ENCODE results near the gene OR10G2.
"Not testable (repeated sequence)": the region's sequence is repeated elsewhere in the genome, so short reads cannot be mapped to it uniquely, and the experiment has no call there.

The OR10G2 gene, protein sequence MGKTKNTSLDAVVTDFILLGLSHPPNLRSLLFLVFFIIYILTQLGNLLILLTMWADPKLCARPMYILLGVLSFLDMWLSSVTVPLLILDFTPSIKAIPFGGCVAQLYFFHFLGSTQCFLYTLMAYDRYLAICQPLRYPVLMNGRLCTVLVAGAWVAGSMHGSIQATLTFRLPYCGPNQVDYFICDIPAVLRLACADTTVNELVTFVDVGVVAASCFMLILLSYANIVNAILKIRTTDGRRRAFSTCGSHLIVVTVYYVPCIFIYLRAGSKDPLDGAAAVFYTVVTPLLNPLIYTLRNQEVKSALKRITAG

DNA sequence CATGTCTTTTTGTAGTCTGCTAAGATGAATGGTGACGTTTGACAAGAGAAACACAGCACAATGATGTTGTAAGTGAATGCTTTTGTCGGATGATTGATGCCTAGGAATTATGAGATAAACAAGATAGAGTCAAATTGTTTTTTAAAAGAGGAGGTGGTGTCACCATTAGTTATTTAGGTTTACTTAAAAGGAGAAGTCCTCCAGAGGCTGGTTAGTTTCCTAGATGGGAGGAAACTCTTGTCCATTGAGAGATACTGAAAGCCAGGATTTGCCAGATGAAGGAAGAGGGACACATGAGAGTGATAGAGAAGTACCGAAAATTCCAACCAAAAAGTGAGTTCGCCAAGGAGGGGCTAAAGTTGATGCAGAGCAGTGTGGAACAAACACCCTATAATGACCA lies at the start of gene OR10G2:
TSS of gene OR10G2 (minus strand) at position 101 of the 400 bp plus-strand sequence. CDS start at position 3, 98 bp downstream.
- DNase-seq: no peak

- no peak for DNase-seq
These were observed 45.3 kb upstream of the OR10G2 start for GRCh38 chr14:21680072-21680471.

- DNase-seq: no peak
These were observed 40.8 kb upstream of the OR10G2 start for GRCh38 chr14:21675566-21675965.

DNA sequence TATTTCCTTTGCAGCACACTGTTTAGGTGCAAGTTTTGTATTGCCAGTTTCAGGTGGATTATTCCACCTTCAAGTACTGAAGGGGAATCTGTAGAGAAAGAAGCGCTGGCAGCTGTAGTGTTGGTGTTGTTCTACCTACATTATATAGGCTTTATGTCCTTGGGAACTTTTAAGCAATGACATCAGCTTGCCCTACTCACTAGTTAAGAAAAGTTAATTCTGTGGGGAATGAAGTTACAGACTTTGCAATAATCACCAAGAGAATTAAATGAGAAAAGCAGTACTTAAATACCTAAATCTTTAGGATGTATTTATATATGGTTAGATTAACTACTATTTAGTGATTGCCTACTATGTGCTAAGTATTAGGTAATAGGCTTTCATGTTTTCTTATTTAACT lies 39.0 kb upstream of the OR10G2 start, which contains the start of gene OR4E1:
TSS of gene OR4E1 (minus strand) at position 101 of the 400 bp plus-strand sequence. CDS start 2,883 bp downstream, outside the sequence.
- DNase-seq: no peak

DNA sequence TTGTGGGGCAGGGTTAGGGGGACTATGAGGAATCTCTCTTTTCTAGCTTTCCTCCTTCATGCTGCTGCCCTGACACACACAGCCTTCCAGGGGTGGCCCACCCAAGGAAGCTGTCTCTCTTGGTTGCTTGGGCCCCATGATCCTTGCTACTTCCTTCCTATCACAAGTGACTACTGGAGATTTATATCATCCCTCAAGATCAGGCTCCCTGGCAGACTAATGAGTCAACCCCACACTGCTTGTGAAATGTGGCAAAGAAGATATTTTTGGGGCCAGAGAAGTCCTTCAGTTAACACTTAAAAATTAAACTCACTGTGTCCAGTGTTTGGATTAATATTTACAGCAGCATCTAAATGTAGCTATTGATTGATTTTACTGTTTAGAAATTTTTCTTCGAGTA lies 37.4 kb upstream of the OR10G2 start:
- no peak for DNase-seq

DNA sequence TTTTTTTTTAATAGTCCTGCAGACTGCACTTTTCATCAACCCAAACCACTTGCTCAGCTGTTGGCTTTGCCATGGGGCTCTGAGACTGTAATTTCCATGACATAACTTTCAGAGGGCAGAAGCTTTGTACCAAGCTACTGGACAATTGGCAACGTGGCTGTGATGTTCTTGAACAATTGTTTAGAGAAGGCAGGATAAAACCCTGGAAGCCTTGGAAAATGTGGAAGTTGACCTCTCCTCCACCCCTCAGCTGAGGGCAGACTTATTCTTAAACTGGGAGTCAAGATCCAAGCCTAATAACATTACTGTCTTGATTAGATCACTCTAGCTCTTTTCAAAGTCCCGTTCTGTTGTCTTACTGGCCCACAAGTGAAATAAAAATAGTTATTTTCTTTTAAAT lies 36.6 kb upstream of the OR10G2 start:
- DNase-seq: no peak

GRCh38 chr14:21669284-21669683 lies 34.5 kb upstream of the OR10G2 start:
- no peak for DNase-seq

GRCh38 chr14:21668377-21668776 lies 33.6 kb upstream of the OR10G2 start:
- DNase-seq: no peak

- DNase-seq: no peak
These were observed 22.2 kb upstream of the OR10G2 start for GRCh38 chr14:21656980-21657379.

GRCh38 chr14:21654215-21654614 lies 19.5 kb upstream of the OR10G2 start:
- DNase-seq: no peak

DNA sequence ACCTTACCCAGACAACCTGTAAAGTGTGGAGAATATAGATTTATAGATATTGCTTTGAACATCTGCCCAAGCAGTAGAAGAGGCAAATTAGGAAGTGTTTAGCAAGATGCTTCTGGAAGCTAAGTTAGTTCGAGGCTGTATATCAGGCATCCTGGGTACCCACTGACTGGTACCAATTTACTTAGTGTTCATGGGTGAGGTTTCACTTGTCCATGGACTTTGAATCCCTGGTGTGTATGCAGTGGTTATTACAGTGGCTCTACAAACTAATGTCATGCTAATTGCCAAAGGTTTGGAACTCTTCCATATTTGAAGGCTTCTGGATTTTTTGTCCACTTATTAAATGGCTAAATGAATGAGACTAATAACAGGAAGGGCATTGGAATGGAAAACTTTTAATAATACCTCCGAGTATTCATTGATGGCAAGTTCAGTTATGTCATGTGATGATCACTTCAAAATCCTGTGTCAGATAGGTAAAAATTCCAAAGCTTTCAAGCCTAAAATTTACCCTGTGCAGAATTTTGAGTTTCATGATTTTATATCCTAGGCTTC lies 18.7 kb upstream of the OR10G2 start, which contains the start of gene OR4E2:
TSS of gene OR4E2 (plus strand) at position 505 of the 555 bp plus-strand sequence. CDS start 11,248 bp downstream, outside the sequence.
- DNase-seq: no peak

DNA sequence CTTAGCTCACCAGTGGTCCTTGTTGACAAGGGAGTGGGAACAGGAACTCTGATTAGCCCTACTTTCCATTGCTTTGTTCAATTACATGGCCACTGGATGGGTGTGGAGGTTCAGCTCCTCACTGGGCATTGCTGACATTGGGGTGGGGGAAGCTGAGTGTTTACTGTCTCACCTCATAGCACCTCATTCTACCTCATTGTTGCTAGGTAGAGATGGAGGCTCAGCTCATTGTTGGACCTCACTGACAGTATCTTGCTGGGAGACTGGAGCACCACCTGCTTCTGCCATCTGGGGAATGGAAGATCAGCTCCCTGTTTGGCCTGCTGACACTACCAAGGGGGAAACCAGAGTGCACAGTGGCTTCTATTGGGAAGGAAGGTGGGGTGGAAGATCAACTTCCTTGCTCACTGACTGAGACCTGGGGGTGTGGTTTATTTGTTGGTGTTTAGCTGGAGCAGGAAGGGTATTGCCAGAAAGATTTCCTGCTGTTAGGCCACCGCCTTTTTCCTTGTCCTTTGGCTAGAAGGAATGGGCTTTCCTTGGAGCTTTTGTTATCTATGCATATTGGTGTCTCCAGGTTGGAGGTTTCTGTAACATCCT lies 17.6 kb upstream of the OR10G2 start:
- no peak for DNase-seq

DNA sequence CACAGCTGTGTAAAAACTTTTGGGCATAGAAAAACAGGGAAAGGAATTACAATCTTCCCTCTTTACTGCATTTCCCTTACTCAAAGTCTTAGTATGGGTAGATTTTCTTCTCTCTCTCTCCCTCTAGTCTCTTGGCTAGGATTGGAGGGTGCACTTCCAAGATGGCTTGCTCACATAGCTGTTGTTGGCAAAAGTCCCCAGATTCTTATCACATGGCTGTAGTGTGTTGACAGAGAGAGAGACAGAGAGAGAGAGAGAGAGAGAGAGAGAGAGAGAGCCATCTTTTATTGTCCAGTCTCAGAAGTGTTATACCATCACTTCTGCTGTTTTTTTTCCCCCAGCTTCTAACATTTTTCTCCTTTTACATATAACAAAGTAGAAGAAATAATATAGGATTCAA lies 12.6 kb upstream of the OR10G2 start:
- no peak for DNase-seq

- no peak for DNase-seq
These were observed 8.7 kb upstream of the OR10G2 start for GRCh38 chr14:21643407-21643806.

- DNase-seq: no peak
These were observed 7.9 kb upstream of the OR10G2 start for GRCh38 chr14:21642683-21643082.

DNA sequence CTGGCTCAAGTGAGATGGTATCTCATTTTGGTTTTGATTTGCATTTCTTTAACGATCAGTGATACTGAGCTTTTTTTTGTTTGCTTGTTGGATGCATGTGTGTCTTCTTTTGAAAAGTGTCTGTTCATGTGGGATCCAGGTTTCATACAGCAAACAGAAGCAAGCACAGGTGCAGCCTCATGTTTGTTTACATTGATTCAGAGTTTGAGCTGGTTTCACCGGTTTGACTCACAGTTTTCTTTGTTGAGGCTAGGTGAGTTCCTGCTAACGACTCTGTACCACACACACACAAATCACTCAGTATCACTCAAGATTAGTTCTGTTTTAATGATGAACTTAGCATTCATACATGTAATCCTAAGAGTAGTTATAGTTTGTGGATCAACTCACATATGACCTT lies 3.7 kb downstream of the OR10G2 start:
- DNase-seq: no peak

DNA sequence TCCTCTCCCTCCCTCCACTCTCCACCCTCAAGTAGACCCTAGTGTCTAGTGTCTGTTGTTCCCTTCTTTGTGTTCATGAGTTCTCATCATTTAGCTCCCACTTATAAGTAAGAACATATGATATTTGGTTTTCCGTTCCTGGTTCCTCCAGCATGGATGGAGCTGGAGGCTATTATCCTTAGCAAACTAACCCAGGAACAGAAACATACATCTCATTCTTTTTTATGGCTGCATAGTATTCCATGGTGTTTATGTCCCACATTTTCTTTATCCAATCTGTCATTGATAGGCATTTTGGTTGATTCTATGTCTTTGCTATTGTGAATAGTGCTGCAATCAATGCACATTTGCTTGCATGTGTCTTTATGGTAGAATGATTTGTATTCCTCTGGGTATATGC lies 4.2 kb downstream of the OR10G2 start:
- DNase-seq: not testable (repeated sequence)

- no peak for DNase-seq
These were observed 8.1 kb downstream of the OR10G2 start for GRCh38 chr14:21626491-21627230.

- no peak for DNase-seq
These were observed 17.1 kb downstream of the OR10G2 start for GRCh38 chr14:21617614-21618013.

DNA sequence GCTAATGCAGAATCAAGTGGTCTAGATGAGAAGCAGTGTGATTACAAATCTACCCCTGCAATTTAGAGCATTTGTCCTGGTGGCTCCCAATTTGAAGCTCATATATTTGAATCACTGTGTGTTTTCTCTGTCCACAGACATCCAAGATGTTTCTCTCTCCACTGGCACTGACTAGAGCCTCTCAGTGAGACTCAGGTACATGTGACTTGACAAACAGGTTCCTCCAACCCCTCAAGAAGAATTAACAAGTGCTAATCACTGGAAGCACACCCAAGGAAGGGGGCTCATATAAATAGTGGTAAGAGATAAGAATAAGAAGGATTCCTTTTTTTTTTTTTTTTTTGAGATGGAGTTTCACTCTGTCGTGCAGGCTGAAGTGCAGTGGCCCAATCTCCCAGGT lies 20.5 kb downstream of the OR10G2 start:
- DNase-seq: no peak

DNA sequence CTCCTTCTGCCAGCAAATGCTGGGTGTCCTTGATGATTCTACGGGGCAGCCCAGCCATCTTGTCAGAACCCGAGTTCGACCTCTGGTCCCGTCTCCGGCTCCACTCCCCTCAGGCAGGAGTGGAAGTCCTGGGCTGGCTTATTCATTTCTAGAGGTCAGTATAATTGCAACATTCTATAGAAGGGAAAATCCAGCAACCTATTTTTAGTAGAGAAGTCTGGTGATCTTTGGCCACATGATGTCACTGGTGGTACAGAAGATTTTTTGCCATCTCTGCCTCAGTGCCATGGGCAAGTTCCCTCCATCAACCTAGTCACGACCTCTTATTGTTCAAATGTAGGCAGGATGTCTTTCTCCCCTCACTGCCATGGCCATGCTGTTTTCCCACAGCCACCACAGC lies 22.4 kb downstream of the OR10G2 start:
- DNase-seq: no peak

DNA sequence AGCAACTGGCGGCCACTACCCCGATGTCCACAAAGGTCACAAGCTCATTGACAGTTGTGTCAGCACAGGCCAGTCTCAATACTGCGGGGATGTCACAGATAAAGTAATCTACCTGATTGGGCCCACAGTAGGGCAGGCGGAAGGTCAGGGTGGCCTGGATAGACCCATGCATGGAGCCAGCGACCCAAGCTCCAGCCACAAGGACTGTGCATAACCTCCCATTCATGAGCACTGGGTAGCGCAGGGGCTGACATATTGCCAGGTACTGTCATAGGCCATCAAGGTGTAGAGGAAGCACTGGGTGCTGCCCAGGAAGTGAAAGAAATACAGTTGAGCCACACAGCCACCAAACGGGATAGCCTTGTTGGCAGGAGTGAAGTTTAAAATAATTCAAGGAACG lies 32.6 kb downstream of the OR10G2 start:
- not testable (repeated sequence) for DNase-seq

DNA sequence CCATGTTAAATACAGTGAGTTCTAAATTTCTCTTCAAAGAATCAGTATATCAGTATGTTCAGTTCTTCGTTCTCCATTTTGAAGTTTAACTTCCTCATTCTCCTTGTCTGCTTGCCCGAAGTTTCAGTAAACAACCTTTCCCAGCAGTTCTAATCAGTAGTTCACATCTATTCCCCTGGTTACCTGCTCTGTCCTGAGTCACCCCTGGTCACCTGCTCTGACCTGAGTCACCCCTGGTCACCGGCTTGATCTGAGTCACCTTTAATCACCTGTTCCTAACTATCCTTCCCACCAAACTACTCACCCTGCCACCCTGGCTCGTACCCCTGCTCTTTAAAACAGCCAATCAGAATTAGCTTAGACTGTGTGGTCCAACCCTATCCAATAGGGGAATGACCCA lies 45.4 kb downstream of the OR10G2 start:
- DNase-seq: no peak
